ENCODE results near the gene CAMK2G. TPM values are rescaled to one million over a fixed set of nuclear protein-coding genes. Genes with fewer than 3 reads are reported as not detected.

Gene CAMK2G
- total and polyA plus RNA-seq, 4 donors: 6.8 to 18.3 (median 9.9) TPM

DNA sequence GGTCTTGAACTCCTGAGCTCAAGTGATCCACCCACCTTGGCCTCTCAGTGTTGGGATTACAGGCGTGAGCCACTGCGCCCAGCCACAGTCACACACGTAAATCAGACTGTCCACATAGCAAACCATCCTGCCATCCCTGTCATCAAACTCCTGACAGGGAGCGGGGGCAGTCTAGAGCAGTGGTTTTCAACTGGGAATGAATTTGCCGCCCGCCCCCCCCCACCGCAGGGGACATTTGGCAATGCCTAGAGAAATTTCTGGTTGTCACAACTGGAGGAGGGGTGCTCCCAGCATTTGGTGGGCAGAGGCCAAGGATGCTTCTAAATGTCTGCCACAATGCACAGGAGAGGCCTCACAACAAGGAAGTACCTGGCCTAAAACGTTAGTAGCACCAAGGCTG, 24.1 kb downstream of the CAMK2G start:
- TF ChIP-seq FOXA2 (IDR thresholded peaks at IDR 0.05): no peak
- TF ChIP-seq RAD21 (IDR thresholded peaks at IDR 0.05): no peak
- TF ChIP-seq EGR1 (IDR thresholded peaks at IDR 0.05; ENCODE audit: low read depth in 2 of 2): no peak
- TF ChIP-seq HNF4G (IDR thresholded peaks at IDR 0.05): no peak
- TF ChIP-seq JUND (IDR thresholded peaks at IDR 0.05): no peak
- TF ChIP-seq, protein P1, sequence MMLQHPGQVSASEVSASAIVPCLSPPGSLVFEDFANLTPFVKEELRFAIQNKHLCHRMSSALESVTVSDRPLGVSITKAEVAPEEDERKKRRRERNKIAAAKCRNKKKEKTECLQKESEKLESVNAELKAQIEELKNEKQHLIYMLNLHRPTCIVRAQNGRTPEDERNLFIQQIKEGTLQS (IDR thresholded peaks at IDR 0.05): no peak
- no peak for TF ChIP-seq NR2F2 (IDR thresholded peaks at IDR 0.05)
- no peak for TF ChIP-seq FOXA1 (IDR thresholded peaks at IDR 0.05)
- no peak for TF ChIP-seq HNF4A (conservative IDR thresholded peaks at IDR 0.05)
- no peak for TF ChIP-seq RXRA (IDR thresholded peaks at IDR 0.05)
- TF ChIP-seq GABPA (IDR thresholded peaks at IDR 0.05 in 1 of 2, conservative IDR thresholded peaks at IDR 0.05 in 1 of 2): no peak
- TF ChIP-seq YY1 (IDR thresholded peaks at IDR 0.05): no peak
- no peak for TF ChIP-seq REST (IDR thresholded peaks at IDR 0.05)
- TF ChIP-seq MAX (IDR thresholded peaks at IDR 0.05): no peak
- no peak for TF ChIP-seq ZBTB33 (IDR thresholded peaks at IDR 0.05)
- TF ChIP-seq SP1 (IDR thresholded peaks at IDR 0.05): no peak
- H3K9ac ChIP-seq (ENCODE audit: low read depth in 1 of 2, low read length in 2 of 2): no peak overlapping the region
- no peak overlapping the region for H3K27ac ChIP-seq (ENCODE audit: low read depth in 1 of 2, low read length in 2 of 2)
- H3K9me3 ChIP-seq (ENCODE audit: control insufficient read depth in 4 of 4, low read length in 3 of 4): no peaks in the 10 kb centered on the region
- no peak for DNase-seq (ENCODE audit: low spot score)
- peaks cover 1 to 19% (median 12%) of the 10 kb centered on the region in 4 donors for H3K4me1 ChIP-seq (ENCODE audit: control insufficient read depth in 4 of 4, insufficient read depth in 4 of 4, low read length in 3 of 4)
- no peak overlapping the region for H3K4me3 ChIP-seq (ENCODE audit: low read depth in 1 of 3, low read length in 3 of 3)
- no peaks in the 10 kb centered on the region for H3K27me3 ChIP-seq (ENCODE audit: control insufficient read depth in 4 of 4, insufficient read depth in 4 of 4, low read length in 3 of 4)
- peaks cover 0 to 33% (median 25%) of the 10 kb centered on the region in 4 donors for H3K36me3 ChIP-seq (ENCODE audit: control insufficient read depth in 4 of 4, insufficient read depth in 3 of 4, low read depth in 1 of 4, low read length in 3 of 4)
- 89% methylated on average over 8 of the region's 8 CpGs for WGBS

- H3K9me3 ChIP-seq (ENCODE audit: control insufficient read depth in 4 of 4, low read length in 3 of 4): no peaks in the 10 kb centered on the region
- H3K4me1 ChIP-seq (ENCODE audit: control insufficient read depth in 4 of 4, insufficient read depth in 4 of 4, low read length in 3 of 4): peaks cover 0 to 7% (median 2%) of the 10 kb centered on the region in 4 donors
- no peak overlapping the region for H3K27ac ChIP-seq (ENCODE audit: low read depth in 1 of 2, low read length in 2 of 2)
- no peak overlapping the region for H3K4me3 ChIP-seq (ENCODE audit: low read depth in 1 of 3, low read length in 3 of 3)
- H3K9ac ChIP-seq (ENCODE audit: low read depth in 1 of 2, low read length in 2 of 2): no peak overlapping the region
- DNase-seq (ENCODE audit: low spot score): peak; percentile 93
- H3K36me3 ChIP-seq (ENCODE audit: control insufficient read depth in 4 of 4, insufficient read depth in 3 of 4, low read depth in 1 of 4, low read length in 3 of 4): peaks cover 0 to 34% (median 28%) of the 10 kb centered on the region in 4 donors
- no peaks in the 10 kb centered on the region for H3K27me3 ChIP-seq (ENCODE audit: control insufficient read depth in 4 of 4, insufficient read depth in 4 of 4, low read length in 3 of 4)
- 43% methylated on average over 17 of the region's 17 CpGs for WGBS
- no peak for TF ChIP-seq JUND (IDR thresholded peaks at IDR 0.05)
- no peak for TF ChIP-seq TAF1 (conservative IDR thresholded peaks at IDR 0.05)
- no peak for TF ChIP-seq HNF4A (conservative IDR thresholded peaks at IDR 0.05)
- TF ChIP-seq EGR1 (IDR thresholded peaks at IDR 0.05; ENCODE audit: low read depth in 2 of 2): no peak
- peak; percentile 99 for TF ChIP-seq CTCF (IDR thresholded peaks at IDR 0.05; ENCODE audit: low read depth, low read length, missing input control)
- no peak for TF ChIP-seq MAX (IDR thresholded peaks at IDR 0.05)
- TF ChIP-seq REST (IDR thresholded peaks at IDR 0.05): no peak
- peak; percentile 99 for TF ChIP-seq RAD21 (IDR thresholded peaks at IDR 0.05)
- TF ChIP-seq HNF4G (IDR thresholded peaks at IDR 0.05): no peak
- TF ChIP-seq SP1 (IDR thresholded peaks at IDR 0.05): no peak
- TF ChIP-seq YY1 (IDR thresholded peaks at IDR 0.05): no peak
- TF ChIP-seq GABPA (IDR thresholded peaks at IDR 0.05 in 1 of 2, conservative IDR thresholded peaks at IDR 0.05 in 1 of 2): no peak
- TF ChIP-seq RXRA (IDR thresholded peaks at IDR 0.05): no peak
Observed at GRCh38 chr10:73848821-73849489, 25.4 kb downstream of the CAMK2G start.
